RWPE1 (cell line): ENCODE measurements around the gene MBD3L2B.

ENCODE experiments used
- CTCF ChIA-PET: fragments of 350-600 bp; sonication (Branson Sonifier 250); formaldehyde crosslinking; extraction: SDS; loops from one replicate; lab custom pipeline; 2021; lab: Yijun Ruan, JAX
- POLR2A ChIA-PET: fragments of 400-600 bp; formaldehyde crosslinking; extraction: SDS; loops from one replicate; lab custom pipeline; 2020; ENCODE audit warnings: antibody characterized with exemption; ENCODE audit not compliant: low non-redundant PET; lab: Yijun Ruan, JAX
- DNase-seq: peaks from one replicate; pipeline ENCODE4 v3.0.0; 2012; ENCODE audit warnings: low spot score
- H3K27ac ChIP-seq: fragments of 450-650 bp; 2 replicates; pipeline ENCODE4 v1.5.1; 2017
- TF ChIP-seq, protein P1 (sequence below): fragments of 450-650 bp; conservative IDR thresholded peaks from 2 replicates; pipeline ENCODE4 v1.5.1; 2017; ENCODE audit warnings: low read depth, mild to moderate bottlenecking

The MBD3L2B gene

DNA sequence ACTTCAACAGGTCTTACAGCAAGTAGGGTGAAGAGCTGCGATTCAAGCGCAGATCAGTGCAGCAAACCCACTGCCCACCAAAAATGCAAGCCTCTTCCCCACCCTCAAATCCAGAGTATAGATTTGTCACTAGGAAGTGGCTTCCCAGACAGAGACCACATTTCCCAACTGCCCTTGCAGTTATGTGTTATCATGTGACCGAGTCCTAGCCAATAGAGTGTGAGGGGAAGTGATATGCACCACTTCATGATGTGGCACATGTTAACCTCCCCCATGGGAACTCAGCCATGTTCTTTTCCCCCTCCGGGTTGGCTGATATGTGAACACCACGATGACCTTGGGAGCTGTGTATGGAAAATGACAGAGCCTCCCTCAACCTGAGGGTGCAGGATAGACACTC lies 50.8 kb downstream of the MBD3L2B start:
- H3K27ac ChIP-seq: no peak overlapping the region
- POLR2A ChIA-PET: no interaction called here
- no peak for DNase-seq
- CTCF ChIA-PET: interaction anchor here (0.6 kb wide), 1 partner anchor 598 kb away, joined by 6 read pairs; no protein-coding TSS in a partner anchor
- TF ChIP-seq, protein P1, sequence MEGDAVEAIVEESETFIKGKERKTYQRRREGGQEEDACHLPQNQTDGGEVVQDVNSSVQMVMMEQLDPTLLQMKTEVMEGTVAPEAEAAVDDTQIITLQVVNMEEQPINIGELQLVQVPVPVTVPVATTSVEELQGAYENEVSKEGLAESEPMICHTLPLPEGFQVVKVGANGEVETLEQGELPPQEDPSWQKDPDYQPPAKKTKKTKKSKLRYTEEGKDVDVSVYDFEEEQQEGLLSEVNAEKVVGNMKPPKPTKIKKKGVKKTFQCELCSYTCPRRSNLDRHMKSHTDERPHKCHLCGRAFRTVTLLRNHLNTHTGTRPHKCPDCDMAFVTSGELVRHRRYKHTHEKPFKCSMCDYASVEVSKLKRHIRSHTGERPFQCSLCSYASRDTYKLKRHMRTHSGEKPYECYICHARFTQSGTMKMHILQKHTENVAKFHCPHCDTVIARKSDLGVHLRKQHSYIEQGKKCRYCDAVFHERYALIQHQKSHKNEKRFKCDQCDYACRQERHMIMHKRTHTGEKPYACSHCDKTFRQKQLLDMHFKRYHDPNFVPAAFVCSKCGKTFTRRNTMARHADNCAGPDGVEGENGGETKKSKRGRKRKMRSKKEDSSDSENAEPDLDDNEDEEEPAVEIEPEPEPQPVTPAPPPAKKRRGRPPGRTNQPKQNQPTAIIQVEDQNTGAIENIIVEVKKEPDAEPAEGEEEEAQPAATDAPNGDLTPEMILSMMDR: no peak

DNA sequence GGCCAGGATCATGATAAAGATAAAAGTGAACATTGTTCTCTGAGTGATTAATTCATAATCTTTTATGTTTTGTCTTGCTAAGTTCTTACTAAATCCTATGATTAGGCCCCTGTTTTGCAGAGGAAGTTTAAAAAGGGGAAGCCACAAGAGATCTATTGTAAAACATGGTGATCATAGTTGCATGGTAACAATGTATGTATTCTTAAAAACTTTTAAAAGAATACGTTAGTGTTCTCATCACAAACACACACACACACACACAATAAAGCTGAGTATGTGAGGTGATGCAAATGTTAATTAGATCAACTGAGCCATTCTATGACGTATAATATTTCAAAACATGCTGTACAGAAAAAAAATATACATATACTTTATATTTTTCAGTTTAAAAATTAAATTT lies 51.2 kb downstream of the MBD3L2B start:
- ChIA-PET POLR2A (no interaction called here), CTCF (interaction anchor here (0.8 kb wide), 1 partner anchor 459 kb away, joined by 5 read pairs; no protein-coding TSS in a partner anchor)
- TF ChIP-seq, protein P1: no peak
- DNase-seq: no peak
- H3K27ac ChIP-seq: no peak overlapping the region

DNA sequence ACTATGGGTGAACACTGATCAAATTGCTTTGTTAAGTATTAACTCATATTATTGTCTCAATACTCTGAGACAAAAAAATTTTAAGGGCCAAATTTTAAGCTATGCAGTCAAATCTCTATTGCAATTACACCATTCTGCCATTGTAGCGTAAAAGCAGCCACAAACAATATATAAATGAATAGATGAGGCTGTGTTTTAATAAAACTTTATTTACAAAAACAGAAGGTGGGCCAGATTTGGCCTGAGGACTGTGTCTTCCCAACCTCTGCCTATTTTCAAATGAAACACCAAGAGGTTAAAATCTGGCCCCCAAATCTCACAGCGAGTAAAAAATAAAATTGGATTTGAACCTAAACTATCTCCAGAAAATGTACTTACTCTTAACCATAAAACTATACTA lies 51.7 kb downstream of the MBD3L2B start:
- no peak for DNase-seq
- no peak overlapping the region for H3K27ac ChIP-seq
- TF ChIP-seq, protein P1: no peak
- POLR2A ChIA-PET: no interaction called here
- CTCF ChIA-PET: interaction anchor here (0.5 to 0.8 kb wide), 2 partner anchors 460 to 661 kb away, joined by 4 to 5 read pairs; no protein-coding TSS in a partner anchor
